Astrocyte (in vitro differentiated cells and primary cell): Measurements from ENCODE around the gene CPED1.

Experiments used
- EZH2 ChIP-seq: IDR thresholded peaks from 2 replicates; pipeline ENCODE4 v1.6.1; 2012; ENCODE audit warnings: mild to moderate bottlenecking, low read length, inconsistent platforms; ENCODE audit not compliant: insufficient read depth
- TF ChIP-seq, protein P1 (sequence below): IDR thresholded peaks from 2 replicates; pipeline ENCODE4 v1.5.1; 2011; ENCODE audit warnings: low read depth, mild to moderate bottlenecking, inconsistent platforms, low read length, moderate library complexity; ENCODE audit not compliant: insufficient read depth

DNA sequence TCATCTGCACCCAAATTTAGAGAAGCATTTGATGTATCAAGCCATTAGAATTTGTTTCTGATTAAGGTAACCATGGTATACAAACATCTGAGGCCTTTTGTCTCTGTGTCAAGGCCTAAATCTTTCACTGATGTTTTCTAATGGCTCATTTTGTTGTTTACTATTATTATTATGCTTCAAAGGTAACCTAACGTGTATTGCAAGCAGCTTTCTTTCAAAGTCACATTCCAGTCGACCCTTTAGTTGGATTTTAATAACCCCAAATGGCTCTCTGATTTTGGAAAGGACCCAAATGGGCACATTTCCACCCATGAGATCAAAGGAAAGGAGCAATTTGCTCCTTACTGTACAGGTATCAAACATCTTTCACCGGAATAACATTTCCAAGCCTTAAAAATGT is 293.6 kb downstream of the CPED1 start:
- TF ChIP-seq, protein P1, sequence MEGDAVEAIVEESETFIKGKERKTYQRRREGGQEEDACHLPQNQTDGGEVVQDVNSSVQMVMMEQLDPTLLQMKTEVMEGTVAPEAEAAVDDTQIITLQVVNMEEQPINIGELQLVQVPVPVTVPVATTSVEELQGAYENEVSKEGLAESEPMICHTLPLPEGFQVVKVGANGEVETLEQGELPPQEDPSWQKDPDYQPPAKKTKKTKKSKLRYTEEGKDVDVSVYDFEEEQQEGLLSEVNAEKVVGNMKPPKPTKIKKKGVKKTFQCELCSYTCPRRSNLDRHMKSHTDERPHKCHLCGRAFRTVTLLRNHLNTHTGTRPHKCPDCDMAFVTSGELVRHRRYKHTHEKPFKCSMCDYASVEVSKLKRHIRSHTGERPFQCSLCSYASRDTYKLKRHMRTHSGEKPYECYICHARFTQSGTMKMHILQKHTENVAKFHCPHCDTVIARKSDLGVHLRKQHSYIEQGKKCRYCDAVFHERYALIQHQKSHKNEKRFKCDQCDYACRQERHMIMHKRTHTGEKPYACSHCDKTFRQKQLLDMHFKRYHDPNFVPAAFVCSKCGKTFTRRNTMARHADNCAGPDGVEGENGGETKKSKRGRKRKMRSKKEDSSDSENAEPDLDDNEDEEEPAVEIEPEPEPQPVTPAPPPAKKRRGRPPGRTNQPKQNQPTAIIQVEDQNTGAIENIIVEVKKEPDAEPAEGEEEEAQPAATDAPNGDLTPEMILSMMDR = no peak
- TF ChIP-seq EZH2 = no peak
